ENCODE results near the gene CDH15.

DNA sequence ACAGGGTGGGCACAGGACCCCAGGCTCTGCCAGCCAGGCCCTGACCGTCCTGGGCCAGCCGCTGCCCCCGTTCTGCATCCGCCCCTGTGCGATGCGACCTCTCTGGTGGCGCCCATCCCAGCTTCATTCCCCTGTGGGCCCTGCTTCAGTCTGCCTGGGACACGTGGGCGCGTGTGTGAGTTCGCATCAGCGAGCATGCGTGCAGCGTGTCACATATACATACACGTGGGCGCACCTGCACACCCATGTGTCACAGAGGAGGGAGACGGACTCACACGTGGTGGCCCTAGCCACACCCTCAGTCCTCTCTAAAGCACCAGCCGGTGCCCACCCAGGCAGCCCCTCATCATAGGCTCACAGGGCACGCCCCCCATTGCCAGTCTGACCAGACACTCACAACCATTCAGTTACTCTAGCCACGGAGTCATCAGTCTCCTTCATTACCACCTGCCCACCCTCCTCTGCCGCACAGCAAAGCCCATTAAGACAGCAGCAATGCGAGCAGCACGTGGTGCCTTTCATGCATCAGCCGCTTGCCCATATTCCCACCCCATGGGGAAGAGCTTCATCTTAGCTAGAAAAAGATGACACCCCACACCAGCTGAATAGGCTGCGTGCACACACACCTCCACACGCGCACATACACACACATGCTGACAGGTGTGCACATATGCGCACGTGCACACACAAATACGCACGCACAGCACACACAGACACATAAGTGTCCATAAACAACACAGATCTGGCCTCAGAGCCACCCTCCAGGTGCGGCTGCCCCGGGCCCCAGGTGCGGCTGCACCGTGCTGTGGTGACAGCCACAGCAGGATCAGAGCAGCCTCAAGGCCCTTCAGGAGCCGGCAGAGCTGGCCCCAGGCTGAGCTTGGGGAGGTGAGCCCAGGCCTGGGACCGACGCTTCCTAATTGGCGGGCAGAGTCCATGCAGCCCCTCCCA is 9.5 kb upstream of the CDH15 start:
- TF ChIP-seq, protein P1, sequence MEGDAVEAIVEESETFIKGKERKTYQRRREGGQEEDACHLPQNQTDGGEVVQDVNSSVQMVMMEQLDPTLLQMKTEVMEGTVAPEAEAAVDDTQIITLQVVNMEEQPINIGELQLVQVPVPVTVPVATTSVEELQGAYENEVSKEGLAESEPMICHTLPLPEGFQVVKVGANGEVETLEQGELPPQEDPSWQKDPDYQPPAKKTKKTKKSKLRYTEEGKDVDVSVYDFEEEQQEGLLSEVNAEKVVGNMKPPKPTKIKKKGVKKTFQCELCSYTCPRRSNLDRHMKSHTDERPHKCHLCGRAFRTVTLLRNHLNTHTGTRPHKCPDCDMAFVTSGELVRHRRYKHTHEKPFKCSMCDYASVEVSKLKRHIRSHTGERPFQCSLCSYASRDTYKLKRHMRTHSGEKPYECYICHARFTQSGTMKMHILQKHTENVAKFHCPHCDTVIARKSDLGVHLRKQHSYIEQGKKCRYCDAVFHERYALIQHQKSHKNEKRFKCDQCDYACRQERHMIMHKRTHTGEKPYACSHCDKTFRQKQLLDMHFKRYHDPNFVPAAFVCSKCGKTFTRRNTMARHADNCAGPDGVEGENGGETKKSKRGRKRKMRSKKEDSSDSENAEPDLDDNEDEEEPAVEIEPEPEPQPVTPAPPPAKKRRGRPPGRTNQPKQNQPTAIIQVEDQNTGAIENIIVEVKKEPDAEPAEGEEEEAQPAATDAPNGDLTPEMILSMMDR (IDR thresholded peaks at IDR 0.05) = no peak
- no peak for TF ChIP-seq TEAD4 (CRISPR knock-in tag; IDR thresholded peaks at IDR 0.05)
- TF ChIP-seq, protein P2, sequence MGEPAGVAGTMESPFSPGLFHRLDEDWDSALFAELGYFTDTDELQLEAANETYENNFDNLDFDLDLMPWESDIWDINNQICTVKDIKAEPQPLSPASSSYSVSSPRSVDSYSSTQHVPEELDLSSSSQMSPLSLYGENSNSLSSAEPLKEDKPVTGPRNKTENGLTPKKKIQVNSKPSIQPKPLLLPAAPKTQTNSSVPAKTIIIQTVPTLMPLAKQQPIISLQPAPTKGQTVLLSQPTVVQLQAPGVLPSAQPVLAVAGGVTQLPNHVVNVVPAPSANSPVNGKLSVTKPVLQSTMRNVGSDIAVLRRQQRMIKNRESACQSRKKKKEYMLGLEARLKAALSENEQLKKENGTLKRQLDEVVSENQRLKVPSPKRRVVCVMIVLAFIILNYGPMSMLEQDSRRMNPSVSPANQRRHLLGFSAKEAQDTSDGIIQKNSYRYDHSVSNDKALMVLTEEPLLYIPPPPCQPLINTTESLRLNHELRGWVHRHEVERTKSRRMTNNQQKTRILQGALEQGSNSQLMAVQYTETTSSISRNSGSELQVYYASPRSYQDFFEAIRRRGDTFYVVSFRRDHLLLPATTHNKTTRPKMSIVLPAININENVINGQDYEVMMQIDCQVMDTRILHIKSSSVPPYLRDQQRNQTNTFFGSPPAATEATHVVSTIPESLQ (CRISPR knock-in tag; IDR thresholded peaks at IDR 0.05) = no peak
- TF ChIP-seq, protein P3, sequence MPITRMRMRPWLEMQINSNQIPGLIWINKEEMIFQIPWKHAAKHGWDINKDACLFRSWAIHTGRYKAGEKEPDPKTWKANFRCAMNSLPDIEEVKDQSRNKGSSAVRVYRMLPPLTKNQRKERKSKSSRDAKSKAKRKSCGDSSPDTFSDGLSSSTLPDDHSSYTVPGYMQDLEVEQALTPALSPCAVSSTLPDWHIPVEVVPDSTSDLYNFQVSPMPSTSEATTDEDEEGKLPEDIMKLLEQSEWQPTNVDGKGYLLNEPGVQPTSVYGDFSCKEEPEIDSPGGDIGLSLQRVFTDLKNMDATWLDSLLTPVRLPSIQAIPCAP (CRISPR knock-in tag; IDR thresholded peaks at IDR 0.05) = no peak
- no peak for TF ChIP-seq JUN (CRISPR knock-in tag; IDR thresholded peaks at IDR 0.05)
- TF ChIP-seq, protein P4, sequence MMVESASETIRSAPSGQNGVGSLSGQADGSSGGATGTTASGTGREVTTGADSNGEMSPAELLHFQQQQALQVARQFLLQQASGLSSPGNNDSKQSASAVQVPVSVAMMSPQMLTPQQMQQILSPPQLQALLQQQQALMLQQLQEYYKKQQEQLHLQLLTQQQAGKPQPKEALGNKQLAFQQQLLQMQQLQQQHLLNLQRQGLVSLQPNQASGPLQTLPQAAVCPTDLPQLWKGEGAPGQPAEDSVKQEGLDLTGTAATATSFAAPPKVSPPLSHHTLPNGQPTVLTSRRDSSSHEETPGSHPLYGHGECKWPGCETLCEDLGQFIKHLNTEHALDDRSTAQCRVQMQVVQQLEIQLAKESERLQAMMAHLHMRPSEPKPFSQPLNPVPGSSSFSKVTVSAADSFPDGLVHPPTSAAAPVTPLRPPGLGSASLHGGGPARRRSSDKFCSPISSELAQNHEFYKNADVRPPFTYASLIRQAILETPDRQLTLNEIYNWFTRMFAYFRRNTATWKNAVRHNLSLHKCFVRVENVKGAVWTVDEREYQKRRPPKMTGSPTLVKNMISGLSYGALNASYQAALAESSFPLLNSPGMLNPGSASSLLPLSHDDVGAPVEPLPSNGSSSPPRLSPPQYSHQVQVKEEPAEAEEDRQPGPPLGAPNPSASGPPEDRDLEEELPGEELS (CRISPR knock-in tag; IDR thresholded peaks at IDR 0.05) = no peak
- TF ChIP-seq, protein P5, sequence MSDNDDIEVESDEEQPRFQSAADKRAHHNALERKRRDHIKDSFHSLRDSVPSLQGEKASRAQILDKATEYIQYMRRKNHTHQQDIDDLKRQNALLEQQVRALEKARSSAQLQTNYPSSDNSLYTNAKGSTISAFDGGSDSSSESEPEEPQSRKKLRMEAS (CRISPR knock-in tag; IDR thresholded peaks at IDR 0.05) = no peak
- no peak for TF ChIP-seq JAZF1 (CRISPR knock-in tag; IDR thresholded peaks at IDR 0.05)

Measured in WTC11 (cell line).